ENCODE data around the gene OR2L2. TPM values are rescaled to one million over a fixed set of nuclear protein-coding genes. Genes with fewer than 3 reads are reported as not detected.

OR2L2 gene
- total and polyA plus RNA-seq, 9 of the 15 experiments (the other 6 are each of a cell fraction or from before 2014, with no cell fraction given) = 0.04 to 0.07 (median 0.05) TPM; not detected in 6

DNA sequence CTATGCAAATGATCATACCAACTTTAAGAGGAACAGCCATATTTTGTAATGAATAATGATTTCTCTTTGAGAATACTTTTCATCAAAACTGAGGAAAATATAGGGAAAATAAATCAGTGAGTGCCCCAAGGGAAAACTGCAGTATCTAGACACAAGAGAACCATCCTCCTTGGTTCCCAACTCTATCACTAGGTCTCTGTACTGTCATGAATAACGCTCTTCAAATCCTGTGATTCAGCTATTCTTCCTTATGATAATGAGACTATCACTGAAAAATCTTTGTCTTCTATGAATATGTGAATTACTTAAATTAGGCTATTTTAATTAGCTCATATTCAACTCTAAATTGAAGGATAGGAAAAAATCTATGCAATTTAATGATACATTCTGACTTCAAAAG is 14.1 kb upstream of the OR2L2 start (continued):
- no peak for TF ChIP-seq ZNF589 (CRISPR knock-in tag; IDR thresholded peaks at IDR 0.05; ENCODE audit: low read depth)
- no peak for TF ChIP-seq CBX2 (IDR thresholded peaks at IDR 0.05; ENCODE audit: insufficient read depth, low read length, poor library complexity, severe bottlenecking)
- TF ChIP-seq, protein P1, sequence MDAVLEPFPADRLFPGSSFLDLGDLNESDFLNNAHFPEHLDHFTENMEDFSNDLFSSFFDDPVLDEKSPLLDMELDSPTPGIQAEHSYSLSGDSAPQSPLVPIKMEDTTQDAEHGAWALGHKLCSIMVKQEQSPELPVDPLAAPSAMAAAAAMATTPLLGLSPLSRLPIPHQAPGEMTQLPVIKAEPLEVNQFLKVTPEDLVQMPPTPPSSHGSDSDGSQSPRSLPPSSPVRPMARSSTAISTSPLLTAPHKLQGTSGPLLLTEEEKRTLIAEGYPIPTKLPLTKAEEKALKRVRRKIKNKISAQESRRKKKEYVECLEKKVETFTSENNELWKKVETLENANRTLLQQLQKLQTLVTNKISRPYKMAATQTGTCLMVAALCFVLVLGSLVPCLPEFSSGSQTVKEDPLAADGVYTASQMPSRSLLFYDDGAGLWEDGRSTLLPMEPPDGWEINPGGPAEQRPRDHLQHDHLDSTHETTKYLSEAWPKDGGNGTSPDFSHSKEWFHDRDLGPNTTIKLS (IDR thresholded peaks at IDR 0.05; ENCODE audit: borderline replicate concordance, low read depth) = no peak

DNA sequence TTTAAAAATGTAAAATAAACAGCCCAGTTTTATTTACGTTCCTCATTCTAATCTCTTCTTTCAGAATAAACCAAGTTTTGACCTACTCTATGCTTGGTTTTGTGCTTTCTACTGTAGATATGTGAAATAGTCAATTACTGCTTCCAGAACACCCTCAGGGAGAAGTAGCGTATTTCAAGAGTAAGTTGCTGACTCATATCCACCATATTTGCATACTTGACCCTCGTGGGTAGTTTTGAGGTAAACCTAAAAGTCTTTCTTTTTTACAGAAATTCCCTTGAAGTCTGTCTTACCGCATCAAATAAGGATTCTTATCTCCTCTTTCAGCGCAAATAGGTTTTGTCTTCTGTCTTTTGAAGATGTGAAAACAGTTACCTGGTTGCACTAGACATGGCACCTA is 15.3 kb downstream of the OR2L2 start:
- no peak for DNase-seq (ENCODE audit: extremely low read depth in 1 of 4, low spot score in 3 of 4)
- no peaks in the 10 kb centered on the region for H3K9me1 ChIP-seq (ENCODE audit: control insufficient read depth, insufficient read depth, low read length)
- H3K9ac ChIP-seq (ENCODE audit: insufficient read depth in 1 of 2, low read depth in 2 of 2, low read length in 2 of 2) = no peak overlapping the region
- H3K4me2 ChIP-seq (ENCODE audit: insufficient read depth, low read length) = no peak overlapping the region
- no peaks in the 10 kb centered on the region for H4K20me1 ChIP-seq (replicated peaks; ENCODE audit: control insufficient read depth, insufficient read depth, low read length)
- ChIA-PET CTCF (ENCODE audit: low intra/inter-chr PET ratio) (no interaction called here), POLR2A (no interaction called here)
- WGBS (ENCODE audit: insufficient coverage, low coverage, missing lambda C conversion rate) = 3% methylated on average over 5 of the region's 5 CpGs
- no peak overlapping the region for H2AFZ ChIP-seq (ENCODE audit: low read depth, low read length)
- intact Hi-C loops (cut with micrococcal nuclease) = no loop called here
- H3K27me3 ChIP-seq (ENCODE audit: control insufficient read depth in 2 of 2, insufficient read depth in 2 of 2, low read length in 2 of 2) = no peaks in the 10 kb centered on the region
- no TSS peak for BruUV-seq (replicated peaks)
- no peaks in the 10 kb centered on the region for H3K9me3 ChIP-seq (replicated peaks; ENCODE audit: control insufficient read depth, insufficient read depth, low read depth, low read length)
- H3K79me2 ChIP-seq (ENCODE audit: control insufficient read depth, insufficient read depth, low read length) = no peaks in the 10 kb centered on the region
- H3K4me3 ChIP-seq = no peak overlapping the region
- H3K36me3 ChIP-seq (ENCODE audit: control insufficient read depth, insufficient read depth, low read length) = no peaks in the 10 kb centered on the region
- H3K27ac ChIP-seq (ENCODE audit: extremely low read depth, low read depth, low read length) = no peak overlapping the region
- in situ Hi-C loops (cut with MboI) = no loop called here
- no peak for FAIRE-seq
- no peaks in the 10 kb centered on the region for H3K4me1 ChIP-seq (replicated peaks in 1 of 2; ENCODE audit: control insufficient read depth in 2 of 2, insufficient read depth in 2 of 2, low read length in 2 of 2)
- no peak for ATAC-seq
- TF ChIP-seq, protein P2, sequence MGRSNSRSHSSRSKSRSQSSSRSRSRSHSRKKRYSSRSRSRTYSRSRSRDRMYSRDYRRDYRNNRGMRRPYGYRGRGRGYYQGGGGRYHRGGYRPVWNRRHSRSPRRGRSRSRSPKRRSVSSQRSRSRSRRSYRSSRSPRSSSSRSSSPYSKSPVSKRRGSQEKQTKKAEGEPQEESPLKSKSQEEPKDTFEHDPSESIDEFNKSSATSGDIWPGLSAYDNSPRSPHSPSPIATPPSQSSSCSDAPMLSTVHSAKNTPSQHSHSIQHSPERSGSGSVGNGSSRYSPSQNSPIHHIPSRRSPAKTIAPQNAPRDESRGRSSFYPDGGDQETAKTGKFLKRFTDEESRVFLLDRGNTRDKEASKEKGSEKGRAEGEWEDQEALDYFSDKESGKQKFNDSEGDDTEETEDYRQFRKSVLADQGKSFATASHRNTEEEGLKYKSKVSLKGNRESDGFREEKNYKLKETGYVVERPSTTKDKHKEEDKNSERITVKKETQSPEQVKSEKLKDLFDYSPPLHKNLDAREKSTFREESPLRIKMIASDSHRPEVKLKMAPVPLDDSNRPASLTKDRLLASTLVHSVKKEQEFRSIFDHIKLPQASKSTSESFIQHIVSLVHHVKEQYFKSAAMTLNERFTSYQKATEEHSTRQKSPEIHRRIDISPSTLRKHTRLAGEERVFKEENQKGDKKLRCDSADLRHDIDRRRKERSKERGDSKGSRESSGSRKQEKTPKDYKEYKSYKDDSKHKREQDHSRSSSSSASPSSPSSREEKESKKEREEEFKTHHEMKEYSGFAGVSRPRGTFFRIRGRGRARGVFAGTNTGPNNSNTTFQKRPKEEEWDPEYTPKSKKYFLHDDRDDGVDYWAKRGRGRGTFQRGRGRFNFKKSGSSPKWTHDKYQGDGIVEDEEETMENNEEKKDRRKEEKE (IDR thresholded peaks at IDR 0.05; ENCODE audit: borderline replicate concordance in 1 of 2, control insufficient read depth in 1 of 2, low read depth in 2 of 2, low read length in 1 of 2) = no peak
- TF ChIP-seq TBP (optimal IDR thresholded peaks at IDR 0.05; ENCODE audit: low read depth, low read length) (no peak), FOXP1 (CRISPR knock-in tag; IDR thresholded peaks at IDR 0.05) (no peak), ZKSCAN1 (IDR thresholded peaks at IDR 0.05; ENCODE audit: low read depth, low read length) (no peak), CREB1 (IDR thresholded peaks at IDR 0.05) (no peak), CREB1 (CRISPR knock-in tag; IDR thresholded peaks at IDR 0.05) (no peak), CBFA2T2 (conservative IDR thresholded peaks at IDR 0.05) (no peak), SNRNP70 (optimal IDR thresholded peaks at IDR 0.05; ENCODE audit: low read depth, low read length) (no peak)
- TF ChIP-seq, protein P3, sequence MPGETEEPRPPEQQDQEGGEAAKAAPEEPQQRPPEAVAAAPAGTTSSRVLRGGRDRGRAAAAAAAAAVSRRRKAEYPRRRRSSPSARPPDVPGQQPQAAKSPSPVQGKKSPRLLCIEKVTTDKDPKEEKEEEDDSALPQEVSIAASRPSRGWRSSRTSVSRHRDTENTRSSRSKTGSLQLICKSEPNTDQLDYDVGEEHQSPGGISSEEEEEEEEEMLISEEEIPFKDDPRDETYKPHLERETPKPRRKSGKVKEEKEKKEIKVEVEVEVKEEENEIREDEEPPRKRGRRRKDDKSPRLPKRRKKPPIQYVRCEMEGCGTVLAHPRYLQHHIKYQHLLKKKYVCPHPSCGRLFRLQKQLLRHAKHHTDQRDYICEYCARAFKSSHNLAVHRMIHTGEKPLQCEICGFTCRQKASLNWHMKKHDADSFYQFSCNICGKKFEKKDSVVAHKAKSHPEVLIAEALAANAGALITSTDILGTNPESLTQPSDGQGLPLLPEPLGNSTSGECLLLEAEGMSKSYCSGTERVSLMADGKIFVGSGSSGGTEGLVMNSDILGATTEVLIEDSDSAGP (CRISPR knock-in tag; IDR thresholded peaks at IDR 0.05) = no peak
- TF ChIP-seq, protein P4, sequence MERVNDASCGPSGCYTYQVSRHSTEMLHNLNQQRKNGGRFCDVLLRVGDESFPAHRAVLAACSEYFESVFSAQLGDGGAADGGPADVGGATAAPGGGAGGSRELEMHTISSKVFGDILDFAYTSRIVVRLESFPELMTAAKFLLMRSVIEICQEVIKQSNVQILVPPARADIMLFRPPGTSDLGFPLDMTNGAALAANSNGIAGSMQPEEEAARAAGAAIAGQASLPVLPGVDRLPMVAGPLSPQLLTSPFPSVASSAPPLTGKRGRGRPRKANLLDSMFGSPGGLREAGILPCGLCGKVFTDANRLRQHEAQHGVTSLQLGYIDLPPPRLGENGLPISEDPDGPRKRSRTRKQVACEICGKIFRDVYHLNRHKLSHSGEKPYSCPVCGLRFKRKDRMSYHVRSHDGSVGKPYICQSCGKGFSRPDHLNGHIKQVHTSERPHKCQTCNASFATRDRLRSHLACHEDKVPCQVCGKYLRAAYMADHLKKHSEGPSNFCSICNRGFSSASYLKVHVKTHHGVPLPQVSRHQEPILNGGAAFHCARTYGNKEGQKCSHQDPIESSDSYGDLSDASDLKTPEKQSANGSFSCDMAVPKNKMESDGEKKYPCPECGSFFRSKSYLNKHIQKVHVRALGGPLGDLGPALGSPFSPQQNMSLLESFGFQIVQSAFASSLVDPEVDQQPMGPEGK (CRISPR knock-in tag; IDR thresholded peaks at IDR 0.05; ENCODE audit: borderline replicate concordance) = no peak

Data from K562 (cell line).